H7 (cell line): ENCODE measurements around the gene MALAT1. TPM values are rescaled to one million over a fixed set of nuclear protein-coding genes. Genes with fewer than 3 reads are reported as not detected.
"Not testable (repeated sequence)": the region's sequence is repeated elsewhere in the genome, so short reads cannot be mapped to it uniquely, and the experiment has no call there.

ENCODE experiments used
- DNase-seq: peaks from one replicate; pipeline ENCODE4 v3.0.0; 2012
- H3K27me3 ChIP-seq: 2 replicates; pipeline ENCODE4 v1.6.0; 2011; ENCODE audit warnings: mild to moderate bottlenecking, low read length; ENCODE audit not compliant: control insufficient read depth, insufficient read depth
- H3K36me3 ChIP-seq: replicated peaks from 2 replicates; pipeline ENCODE4 v1.5.1; 2011; ENCODE audit warnings: low read length; ENCODE audit not compliant: control insufficient read depth, insufficient read depth
- H3K4me3 ChIP-seq: 2 replicates; pipeline ENCODE4 v1.5.1; 2011; ENCODE audit warnings: low read depth, mild to moderate bottlenecking, control low read depth, low read length, moderate library complexity; ENCODE audit not compliant: insufficient read depth
- total RNA-seq: library from RNA; depleted of rRNA; stranded (reverse); fragments of >200 nt; shearing (Covaris generic); gene quantifications from 2 replicates; pipeline ENCODE4 v1.2.3, GENCODE V29; 2014; rRNA removed

The MALAT1 gene
- 456 and 1,088 TPM in 2 replicates for total RNA-seq

DNA sequence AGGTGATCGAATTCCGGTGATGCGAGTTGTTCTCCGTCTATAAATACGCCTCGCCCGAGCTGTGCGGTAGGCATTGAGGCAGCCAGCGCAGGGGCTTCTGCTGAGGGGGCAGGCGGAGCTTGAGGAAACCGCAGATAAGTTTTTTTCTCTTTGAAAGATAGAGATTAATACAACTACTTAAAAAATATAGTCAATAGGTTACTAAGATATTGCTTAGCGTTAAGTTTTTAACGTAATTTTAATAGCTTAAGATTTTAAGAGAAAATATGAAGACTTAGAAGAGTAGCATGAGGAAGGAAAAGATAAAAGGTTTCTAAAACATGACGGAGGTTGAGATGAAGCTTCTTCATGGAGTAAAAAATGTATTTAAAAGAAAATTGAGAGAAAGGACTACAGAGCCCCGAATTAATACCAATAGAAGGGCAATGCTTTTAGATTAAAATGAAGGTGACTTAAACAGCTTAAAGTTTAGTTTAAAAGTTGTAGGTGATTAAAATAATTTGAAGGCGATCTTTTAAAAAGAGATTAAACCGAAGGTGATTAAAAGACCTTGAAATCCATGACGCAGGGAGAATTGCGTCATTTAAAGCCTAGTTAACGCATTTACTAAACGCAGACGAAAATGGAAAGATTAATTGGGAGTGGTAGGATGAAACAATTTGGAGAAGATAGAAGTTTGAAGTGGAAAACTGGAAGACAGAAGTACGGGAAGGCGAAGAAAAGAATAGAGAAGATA, at the start of gene MALAT1:
TSS of gene MALAT1 (plus strand) at position 69 of the 736 bp plus-strand sequence.
- DNase-seq: peak; percentile 78
- Histone ChIP-seq H3K36me3 (peaks cover 33% of the 10 kb centered on the region), H3K4me3 (peak within 1 kb of the TSS; percentile 79)

GRCh38 chr11:65451301-65451700, 47.5 kb upstream of the MALAT1 start:
- not testable (repeated sequence) for DNase-seq, H3K36me3 ChIP-seq

More for the DNA sequence above, at the start of gene MALAT1:
- H3K27me3 ChIP-seq: no peaks in the 10 kb centered on the region

DNA sequence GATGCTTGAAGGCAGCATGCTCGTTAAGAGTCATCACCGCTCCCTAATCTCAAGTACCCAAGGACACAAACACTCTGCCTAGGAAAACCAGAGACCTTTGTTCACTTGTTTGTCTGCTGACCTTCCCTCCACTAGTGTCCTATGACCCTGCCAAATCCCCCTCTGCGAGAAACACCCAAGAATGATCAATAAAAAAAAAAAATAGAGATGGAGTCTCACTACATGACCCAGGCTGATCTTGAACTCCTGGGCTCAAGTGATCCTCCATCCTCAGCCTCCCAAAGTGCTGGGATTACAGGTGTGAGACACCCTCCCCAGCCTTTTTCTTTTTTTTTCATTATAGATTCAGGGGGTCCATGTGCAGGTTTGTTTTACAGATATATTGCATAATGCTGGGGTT, 46.6 kb upstream of the MALAT1 start:
- H3K4me3 ChIP-seq, DNase-seq, H3K36me3 ChIP-seq: not testable (repeated sequence)
- peaks cover 17% of the 10 kb centered on the region for H3K27me3 ChIP-seq

More at GRCh38 chr11:65451301-65451700, 47.5 kb upstream of the MALAT1 start:
- H3K27me3 ChIP-seq: peaks cover 11% of the 10 kb centered on the region
- H3K4me3 ChIP-seq: not testable (repeated sequence)

DNA sequence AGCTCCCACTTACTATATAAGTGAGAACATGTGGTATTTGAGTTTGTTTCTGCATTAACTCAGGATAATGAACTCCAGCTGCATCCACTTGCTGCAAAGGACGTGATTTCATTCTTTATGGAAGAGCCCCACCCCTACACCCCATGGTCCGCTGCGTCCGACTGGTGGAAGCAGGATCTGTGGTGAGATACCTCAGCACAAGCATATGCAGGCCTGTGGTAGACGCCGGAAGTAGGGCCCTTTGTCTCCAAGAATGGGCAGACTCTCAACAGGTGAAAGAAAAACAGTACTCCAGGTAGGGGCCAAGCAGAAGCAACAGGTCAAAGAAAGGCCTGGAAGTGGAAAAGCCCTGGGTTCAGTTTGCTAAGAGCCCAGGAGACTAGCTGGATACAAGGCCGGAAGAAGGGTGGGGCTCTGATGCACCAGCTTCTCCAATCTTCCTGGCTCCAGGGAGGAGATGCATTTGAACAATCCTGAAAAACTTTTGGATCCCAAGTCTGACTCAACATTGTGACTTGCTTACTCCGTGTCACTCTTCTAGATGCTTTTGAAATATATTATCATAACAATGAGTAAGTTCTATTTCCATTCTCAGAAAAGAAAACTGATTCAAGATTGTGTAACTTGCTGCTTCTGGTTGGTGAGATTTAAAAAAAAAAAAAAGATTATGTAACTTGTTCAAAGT, 45.9 kb upstream of the MALAT1 start:
- no peaks in the 10 kb centered on the region for H3K36me3 ChIP-seq
- no peak overlapping the region for H3K4me3 ChIP-seq
- DNase-seq: no peak
- peaks cover 20% of the 10 kb centered on the region for H3K27me3 ChIP-seq

DNA sequence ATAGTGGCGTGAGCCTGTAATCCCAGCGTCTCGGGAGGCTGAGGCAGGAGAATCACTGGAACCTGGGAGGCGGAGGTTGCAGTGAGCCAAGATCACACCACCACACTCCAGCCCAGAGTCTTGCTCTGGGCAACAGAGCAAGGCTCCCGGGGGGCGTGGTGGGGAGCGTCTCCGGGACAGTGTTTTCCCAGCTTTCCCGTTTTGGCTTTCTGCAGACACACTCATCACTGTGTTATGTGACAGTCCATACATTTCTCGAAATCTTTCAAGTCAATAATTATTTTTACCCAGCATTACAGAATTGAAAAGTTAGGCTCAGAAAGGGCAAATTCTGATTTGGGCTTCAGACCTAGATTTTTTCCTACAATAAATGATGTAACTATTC, 44.5 kb upstream of the MALAT1 start:
- Histone ChIP-seq H3K27me3 (peaks cover 33% of the 10 kb centered on the region), H3K4me3 (no peak overlapping the region), H3K36me3 (no peaks in the 10 kb centered on the region)
- no peak for DNase-seq

- peak; percentile 99 for DNase-seq
- Histone ChIP-seq H3K27me3 (peaks cover 34% of the 10 kb centered on the region), H3K4me3 (peak overlapping the region; percentile 46), H3K36me3 (no peaks in the 10 kb centered on the region)
Measured at GRCh38 chr11:65454696-65455456, 44.0 kb upstream of the MALAT1 start.

- DNase-seq: no peak
- no peak overlapping the region for H3K4me3 ChIP-seq
- H3K36me3 ChIP-seq: no peaks in the 10 kb centered on the region
- peaks cover 49% of the 10 kb centered on the region for H3K27me3 ChIP-seq
Measured at GRCh38 chr11:65456418-65456817, 42.4 kb upstream of the MALAT1 start.

DNA sequence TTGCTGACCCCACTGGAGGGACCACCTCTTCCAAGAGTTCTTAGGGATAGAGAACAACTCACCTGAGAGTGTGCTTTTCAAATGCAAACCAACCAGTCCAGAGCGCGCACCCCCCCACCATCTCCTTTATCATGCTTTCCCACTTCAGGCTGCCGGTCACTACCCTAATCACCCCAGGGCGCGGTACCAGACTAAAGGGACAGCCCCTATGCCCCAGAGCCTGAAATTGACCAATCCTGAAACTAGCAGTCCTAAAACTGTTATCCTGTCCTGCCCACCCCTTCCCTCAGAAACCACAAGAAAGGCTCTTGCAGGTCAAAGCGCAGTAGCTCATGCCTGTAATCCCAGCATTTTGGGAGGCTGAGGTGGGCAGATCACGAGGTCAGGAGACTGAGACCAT, 39.3 kb upstream of the MALAT1 start:
- no peak overlapping the region for H3K4me3 ChIP-seq
- H3K27me3 ChIP-seq: peaks cover 48% of the 10 kb centered on the region
- no peaks in the 10 kb centered on the region for H3K36me3 ChIP-seq
- peak; percentile 85 for DNase-seq

DNA sequence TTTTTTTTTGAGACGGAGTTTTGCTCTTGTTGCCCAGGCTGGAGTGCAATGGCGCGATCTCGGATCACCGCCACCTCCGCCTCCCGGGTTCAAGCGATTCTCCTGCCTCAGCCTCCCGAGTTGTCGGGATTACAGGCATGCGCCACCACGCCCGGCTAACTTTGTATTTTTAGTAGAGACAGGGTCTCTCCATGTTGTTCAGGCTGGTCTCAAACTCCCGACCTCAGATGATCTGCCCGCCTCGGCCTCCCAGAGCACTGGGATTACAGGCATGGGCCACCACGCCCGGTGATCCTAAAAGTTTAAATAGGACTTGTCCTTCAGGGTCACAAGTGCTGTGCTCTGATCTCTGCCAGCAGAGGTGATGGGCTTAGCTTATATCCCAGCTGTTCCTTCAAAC, 33.4 kb upstream of the MALAT1 start:
- H3K4me3 ChIP-seq, DNase-seq, H3K36me3 ChIP-seq: not testable (repeated sequence)
- peaks cover 12% of the 10 kb centered on the region for H3K27me3 ChIP-seq

DNA sequence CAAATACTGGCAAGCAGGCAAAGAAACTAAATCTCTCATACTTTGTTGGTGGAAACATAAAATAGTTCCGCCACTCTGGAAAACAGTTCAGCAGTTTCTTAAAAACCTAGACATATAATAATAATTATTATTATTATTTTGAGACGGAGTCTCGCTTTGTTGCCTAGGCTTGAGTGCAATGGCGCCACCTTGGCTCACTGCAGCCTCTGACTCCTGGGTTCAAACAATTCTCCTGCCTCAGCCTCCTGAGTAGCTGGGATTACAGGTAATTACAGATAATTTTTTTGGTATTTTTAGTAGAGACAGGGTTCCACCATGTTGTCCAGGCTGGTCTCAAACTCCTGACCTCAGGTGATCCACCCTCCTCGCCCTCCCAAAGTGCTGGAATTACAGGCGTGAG, 31.5 kb upstream of the MALAT1 start:
- not testable (repeated sequence) for H3K4me3 ChIP-seq, H3K27me3 ChIP-seq, DNase-seq, H3K36me3 ChIP-seq

DNA sequence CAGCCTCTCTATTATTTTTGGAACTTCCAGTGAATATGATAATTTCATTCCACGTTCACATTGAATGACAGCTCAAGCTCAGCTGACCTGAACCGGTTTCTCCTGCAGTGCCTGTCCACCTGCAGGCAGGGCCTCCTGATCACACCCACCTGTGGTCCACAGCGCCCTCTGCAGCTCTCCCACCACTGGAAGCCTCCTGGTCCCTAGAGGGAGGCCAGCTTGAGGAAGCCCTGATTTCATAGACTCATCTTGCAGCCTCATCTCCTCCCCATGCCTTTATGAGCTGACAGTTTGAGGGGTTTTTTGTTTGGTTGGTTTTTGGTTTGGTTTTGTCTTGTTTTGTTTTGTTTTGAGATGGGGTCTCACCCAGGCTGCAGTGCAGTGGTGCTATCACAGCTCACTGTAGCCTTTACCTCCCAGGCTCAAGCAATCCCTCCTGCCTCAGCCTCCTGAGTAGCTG, 29.9 kb upstream of the MALAT1 start:
- Histone ChIP-seq H3K27me3 (peaks cover 2% of the 10 kb centered on the region), H3K4me3 (no peak overlapping the region), H3K36me3 (no peaks in the 10 kb centered on the region)
- DNase-seq: peak; percentile 93

GRCh38 chr11:65470433-65471049, 28.3 kb upstream of the MALAT1 start:
- Histone ChIP-seq H3K27me3 (peaks cover 2% of the 10 kb centered on the region), H3K4me3 (no peak overlapping the region), H3K36me3 (no peaks in the 10 kb centered on the region)
- DNase-seq: no peak

DNA sequence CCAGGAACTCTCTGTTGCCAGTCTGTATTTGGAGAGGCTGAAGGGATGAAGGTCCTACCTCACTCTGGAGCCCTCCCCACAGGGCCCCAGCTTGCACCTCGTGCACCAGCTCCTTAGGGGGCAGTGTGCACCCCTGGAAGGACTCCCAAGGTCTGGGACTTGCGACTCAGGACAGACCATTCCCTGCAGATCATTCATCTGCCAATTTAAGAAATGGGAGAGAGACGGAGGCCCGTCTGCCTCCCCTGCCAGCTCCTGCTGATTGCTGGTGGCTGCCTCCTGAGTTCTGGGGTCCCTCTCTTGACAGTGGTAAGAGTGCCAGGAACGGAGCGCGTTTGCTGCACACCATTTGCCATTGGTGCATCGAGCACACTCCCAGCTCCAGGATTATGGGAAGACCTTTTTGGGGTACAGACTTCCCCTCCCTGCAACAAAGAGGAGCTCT, 27.4 kb upstream of the MALAT1 start:
- Histone ChIP-seq H3K4me3 (no peak overlapping the region), H3K27me3 (no peaks in the 10 kb centered on the region)
- DNase-seq: peak; percentile 80

GRCh38 chr11:65472588-65473277, 26.1 kb upstream of the MALAT1 start:
- DNase-seq, H3K4me3 ChIP-seq, H3K36me3 ChIP-seq, H3K27me3 ChIP-seq: not testable (repeated sequence)

More for the DNA sequence above, 27.4 kb upstream of the MALAT1 start:
- no peaks in the 10 kb centered on the region for H3K36me3 ChIP-seq
